GM18907 (cell line): ENCODE measurements around the gene EP300.
"Not testable (repeated sequence)": the region's sequence is repeated elsewhere in the genome, so short reads cannot be mapped to it uniquely, and the experiment has no call there.

Experiments
- ATAC-seq: cut with Tn5 transposase; IDR thresholded peaks from one replicate; pipeline ENCODE4 v1.9.1; 2021; ENCODE audit warnings: mild to moderate bottlenecking, moderate library complexity; ENCODE audit not compliant: unreplicated experiment

Gene EP300

DNA sequence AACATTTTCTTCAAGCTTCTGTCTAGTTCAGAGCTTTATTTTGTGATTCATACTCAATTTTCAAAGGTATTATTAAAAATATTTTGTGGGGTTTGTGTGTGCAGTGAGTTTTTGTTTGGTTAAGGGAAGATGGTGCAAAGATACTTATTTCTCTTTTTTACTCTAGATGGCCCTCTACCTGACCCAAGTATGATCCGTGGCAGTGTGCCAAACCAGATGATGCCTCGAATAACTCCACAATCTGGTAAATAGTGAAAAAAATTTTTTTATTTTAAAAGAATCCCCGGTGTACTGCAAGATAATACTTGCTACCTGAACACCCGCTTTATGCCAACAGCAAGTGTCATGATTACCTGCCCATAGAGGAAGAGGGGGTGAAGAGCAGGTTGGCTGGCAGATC, 54.2 kb downstream of the EP300 start:
- no peak for ATAC-seq

DNA sequence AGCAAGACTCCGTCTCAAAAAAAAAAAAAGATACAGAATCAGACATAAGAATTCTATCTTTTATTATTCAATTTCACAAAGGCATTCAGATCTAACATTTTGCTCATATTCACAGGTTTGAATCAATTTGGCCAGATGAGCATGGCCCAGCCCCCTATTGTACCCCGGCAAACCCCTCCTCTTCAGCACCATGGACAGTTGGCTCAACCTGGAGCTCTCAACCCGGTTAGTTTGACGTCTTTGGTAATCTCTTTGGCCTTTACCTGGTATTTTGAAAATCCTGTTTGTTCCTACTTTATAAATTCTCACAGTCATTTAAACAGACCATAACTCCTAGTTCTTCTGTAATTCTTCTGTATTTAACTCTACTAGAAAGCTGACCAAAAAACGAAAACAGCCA, 55.3 kb downstream of the EP300 start:
- ATAC-seq, result no peak

DNA sequence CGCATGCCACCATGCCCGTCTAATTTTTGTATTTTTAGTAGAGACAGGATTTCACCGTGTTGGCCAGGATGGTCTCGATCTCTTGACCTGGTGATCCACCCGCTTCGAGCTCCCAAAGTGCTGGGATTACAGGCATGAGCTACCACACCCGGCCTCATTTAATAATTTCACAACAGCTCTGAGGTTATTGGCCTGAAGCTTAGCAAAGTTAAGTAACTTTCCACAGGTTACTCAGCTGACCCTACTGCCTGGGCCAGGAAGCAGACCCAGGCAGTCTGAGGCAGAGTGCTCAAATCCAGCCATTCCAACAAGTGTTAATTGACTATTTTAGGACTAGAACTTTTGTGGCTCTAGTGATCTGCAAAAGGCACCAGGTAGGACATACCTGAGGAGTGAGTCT, 60.5 kb downstream of the EP300 start:
- no peak for ATAC-seq

- ATAC-seq, result no peak
These were observed 64.7 kb downstream of the EP300 start for GRCh38 chr22:41157083-41157482.

DNA sequence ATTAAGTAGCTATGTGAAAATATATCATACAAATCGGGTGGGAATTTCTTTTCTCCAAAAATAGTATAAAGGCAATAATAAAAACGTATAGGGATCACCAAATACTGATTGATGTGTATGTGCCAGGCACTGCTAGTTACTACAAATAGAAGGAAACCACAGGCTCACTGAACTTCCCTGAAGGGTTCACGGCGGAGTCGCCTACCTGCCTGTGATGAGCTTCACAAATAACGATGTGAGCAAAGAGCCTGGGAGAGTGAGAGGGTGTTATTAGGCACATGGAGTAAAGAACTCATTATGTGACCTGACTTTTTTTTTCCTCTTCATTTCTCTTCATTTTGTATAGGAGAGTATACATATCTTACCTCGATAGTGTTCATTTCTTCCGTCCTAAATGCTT, 76.8 kb downstream of the EP300 start:
- ATAC-seq, result no peak

- no peak for ATAC-seq
These were observed 79.6 kb downstream of the EP300 start for GRCh38 chr22:41171996-41172395.

- ATAC-seq, result no peak
These were observed 83.2 kb downstream of the EP300 start for GRCh38 chr22:41175546-41175945.

DNA sequence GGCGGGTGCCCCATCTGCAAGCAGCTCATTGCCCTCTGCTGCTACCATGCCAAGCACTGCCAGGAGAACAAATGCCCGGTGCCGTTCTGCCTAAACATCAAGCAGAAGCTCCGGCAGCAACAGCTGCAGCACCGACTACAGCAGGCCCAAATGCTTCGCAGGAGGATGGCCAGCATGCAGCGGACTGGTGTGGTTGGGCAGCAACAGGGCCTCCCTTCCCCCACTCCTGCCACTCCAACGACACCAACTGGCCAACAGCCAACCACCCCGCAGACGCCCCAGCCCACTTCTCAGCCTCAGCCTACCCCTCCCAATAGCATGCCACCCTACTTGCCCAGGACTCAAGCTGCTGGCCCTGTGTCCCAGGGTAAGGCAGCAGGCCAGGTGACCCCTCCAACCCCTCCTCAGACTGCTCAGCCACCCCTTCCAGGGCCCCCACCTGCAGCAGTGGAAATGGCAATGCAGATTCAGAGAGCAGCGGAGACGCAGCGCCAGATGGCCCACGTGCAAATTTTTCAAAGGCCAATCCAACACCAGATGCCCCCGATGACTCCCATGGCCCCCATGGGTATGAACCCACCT, 84.7 kb downstream of the EP300 start:
- ATAC-seq, result no peak

- no peak for ATAC-seq
These were observed 85.4 kb downstream of the EP300 start for GRCh38 chr22:41177622-41178424.

DNA sequence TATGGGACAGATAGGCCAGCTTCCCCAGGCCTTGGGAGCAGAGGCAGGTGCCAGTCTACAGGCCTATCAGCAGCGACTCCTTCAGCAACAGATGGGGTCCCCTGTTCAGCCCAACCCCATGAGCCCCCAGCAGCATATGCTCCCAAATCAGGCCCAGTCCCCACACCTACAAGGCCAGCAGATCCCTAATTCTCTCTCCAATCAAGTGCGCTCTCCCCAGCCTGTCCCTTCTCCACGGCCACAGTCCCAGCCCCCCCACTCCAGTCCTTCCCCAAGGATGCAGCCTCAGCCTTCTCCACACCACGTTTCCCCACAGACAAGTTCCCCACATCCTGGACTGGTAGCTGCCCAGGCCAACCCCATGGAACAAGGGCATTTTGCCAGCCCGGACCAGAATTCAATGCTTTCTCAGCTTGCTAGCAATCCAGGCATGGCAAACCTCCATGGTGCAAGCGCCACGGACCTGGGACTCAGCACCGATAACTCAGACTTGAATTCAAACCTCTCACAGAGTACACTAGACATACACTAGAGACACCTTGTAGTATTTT, 86.1 kb downstream of the EP300 start:
- ATAC-seq, result no peak

DNA sequence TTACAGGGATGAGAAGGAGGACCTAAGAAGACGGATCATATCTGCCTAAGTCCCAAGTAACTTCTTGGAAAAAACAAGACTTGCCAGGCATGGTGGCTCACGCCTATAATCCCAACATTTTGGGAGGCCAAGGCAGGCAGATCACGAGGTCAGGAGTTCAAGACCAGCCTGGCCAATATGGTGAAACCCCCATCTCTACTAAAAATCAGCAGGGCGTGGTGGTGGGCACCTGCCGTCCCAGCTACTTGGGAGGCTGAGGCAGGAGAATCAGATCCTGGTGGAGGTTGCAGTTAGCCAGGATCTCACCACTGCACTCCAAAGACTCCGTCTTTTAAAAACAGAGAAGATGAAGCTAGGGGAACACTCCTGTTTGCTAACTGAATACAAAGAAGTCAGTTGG, 88.0 kb downstream of the EP300 start:
- not testable (repeated sequence) for ATAC-seq

DNA sequence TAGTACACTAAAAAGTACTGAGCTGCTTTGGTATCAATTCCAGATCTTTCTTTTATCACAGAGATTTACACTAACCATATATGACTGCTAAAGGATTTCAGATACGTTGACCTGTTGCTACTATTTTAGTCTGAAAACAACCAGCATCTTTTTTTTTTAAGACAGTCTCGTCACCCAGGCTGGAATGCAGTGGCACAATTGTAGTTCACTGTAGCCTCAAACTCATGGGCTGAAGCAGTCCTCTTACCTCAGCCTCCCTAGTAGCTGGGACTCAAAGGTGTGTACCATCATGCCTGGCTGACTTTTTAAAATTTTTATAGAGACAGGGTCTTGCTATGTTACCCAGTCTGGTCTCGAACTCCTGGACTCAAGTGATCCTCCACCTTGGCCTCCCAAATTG, 88.5 kb downstream of the EP300 start:
- ATAC-seq, result no peak

DNA sequence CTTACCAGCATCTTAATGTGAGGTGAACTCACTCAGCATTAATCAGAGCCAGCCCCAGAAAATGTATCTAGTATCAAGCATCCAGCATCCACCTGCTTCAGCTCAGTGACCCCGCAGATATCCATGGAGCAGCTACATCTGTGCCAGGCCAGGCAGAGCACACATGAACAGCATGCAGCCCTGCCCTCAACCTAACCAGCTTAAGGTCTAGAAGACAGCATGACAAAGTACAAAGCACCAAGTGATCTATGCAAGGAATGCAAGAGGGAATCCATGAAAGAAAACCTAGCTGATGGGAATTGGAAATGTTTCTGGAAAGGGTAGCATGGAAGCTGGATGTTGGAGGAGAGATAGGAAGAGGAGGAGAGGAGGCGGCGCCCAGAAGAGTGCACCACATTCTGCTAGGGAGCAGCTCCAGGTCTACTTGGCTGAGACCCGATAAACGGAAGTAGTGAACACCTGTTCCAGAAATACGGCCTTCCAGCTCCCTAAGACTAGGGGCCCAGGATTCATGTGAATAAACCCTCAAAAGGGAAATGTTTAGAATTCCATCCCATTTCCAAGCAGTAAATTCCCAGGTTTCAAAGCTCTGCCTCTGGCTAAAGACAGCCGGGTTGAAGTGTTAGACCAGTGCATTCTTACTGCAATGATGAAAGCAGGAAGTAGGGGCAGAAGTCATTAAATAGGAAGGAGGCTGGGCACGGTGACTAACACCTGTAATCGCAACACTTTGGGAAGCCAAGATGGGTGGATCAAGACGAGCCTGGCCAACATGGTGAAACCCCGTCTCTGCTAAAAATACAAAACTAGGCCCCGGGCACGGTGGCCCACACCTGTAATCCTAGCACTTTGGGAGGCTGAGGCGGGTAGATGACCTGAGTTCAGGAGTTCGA, 89.2 kb downstream of the EP300 start:
- no peak for ATAC-seq

GRCh38 chr22:41184679-41185078, 92.3 kb downstream of the EP300 start:
- no peak for ATAC-seq

DNA sequence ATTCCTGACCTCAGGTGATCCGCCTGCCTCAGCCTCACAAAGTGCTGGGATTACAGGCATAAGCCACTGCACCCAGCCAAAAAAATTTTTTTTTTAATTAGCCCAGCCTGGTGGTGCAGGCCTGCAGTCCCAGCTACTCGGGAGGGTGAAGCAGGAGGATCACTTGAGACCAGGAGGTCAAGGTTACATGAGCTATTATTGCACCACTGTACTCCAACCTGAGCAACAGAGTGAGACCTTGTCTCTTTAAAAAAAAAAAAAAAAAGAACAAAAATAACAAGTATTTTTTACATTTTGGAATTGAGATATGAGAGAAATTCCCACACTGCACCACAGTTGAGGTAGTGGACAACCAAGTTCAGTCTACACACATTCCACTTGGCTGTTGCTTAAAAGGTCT, 99.1 kb downstream of the EP300 start:
- ATAC-seq, result no peak

GRCh38 chr22:41193829-41194228, 101.4 kb downstream of the EP300 start:
- ATAC-seq, result no peak

DNA sequence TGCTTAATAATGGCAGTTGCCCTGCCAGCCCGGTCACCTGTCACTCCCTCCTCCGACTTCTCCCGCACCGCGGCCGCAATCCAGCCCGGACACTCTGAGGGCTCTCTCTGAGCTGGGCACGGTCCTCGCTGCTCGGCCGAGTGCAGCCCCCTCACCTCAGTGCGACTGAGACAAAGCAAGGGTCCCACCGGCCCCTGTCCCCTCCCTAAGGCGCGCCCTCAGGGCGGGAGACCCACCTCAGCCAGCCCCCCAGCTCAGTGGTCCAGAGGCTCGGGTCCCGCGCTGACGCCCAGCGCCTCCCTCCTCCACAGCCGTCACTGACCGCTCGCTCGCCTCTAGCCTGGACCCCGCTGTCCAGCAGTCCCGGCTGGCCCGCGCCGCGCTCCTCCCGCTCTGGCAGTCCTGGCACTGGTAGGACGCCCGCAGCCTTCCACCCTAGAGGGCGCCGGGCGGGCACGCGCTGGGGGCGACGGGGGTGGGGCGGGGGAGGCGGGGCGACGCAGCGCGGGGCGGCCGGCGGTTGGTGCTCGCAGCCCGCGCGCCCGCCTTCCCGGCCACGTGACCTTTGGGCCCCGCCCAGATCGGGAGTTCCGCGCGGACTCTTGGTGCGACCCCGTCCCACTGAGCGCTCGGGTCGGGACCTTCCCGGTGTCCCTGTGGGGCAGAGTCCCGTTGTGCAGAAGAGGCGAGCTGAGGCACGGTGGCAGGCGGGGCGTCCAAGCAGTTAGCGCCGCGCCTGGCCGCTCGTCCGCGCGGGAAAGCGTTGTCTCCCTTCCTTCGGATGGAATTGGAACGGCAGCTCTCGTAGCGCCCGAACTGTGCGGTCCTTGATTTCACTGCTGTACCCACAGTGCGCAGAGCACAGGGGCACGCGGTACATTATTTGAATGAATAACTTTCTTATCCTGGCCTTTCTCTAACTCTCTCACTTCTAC, 104.9 kb downstream of the EP300 start:
- ATAC-seq, result no peak

DNA sequence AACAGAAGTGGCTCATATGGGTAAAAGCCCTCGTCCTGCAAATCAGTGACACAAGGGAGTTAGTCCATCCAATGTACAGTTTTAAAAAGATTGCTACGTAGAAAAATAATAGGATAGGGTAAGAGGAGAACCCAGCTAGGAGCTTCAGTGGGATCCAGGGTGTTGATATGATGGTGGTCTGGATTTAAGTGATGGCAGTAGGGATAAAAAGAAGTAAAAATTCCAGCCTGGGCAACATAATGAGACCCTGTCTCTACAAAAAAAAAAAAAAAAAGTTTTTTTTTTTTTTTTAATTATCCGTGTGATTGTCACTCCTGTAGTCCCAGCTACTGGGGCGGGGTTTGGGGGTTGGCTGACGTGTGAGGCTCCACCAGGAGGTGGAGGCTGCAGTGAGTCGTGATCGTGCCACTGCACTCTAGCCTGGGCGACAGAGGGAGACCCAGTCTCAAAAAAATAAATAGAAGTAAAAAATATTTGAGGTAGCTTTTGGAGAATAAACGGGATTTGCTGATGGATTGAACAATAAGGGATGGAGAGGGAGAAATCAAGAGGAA, 105.7 kb downstream of the EP300 start:
- no peak for ATAC-seq

- no peak for ATAC-seq
These were observed 108.7 kb downstream of the EP300 start for GRCh38 chr22:41201141-41201540.

DNA sequence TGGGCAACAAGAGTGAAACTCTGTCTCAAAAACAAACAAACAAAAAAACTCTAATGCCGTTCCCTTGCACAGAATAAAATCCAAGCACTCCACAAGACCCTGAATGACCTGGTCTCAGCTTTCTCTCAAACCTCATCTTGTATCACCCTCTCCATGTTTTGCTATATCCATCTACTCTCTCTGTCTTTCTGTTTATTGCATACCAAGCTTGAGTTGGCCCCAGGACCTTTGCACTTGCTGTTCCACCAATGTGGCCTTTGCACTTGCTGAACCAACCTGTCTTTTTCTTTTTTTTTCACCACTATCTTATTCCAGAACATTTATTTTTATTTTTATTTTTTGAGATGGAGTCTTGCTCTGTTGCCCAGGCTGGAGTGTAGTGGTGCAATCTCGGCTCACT, 110.7 kb downstream of the EP300 start:
- ATAC-seq, result no peak
